GM12892 (cell line): ENCODE data around the gene PLEKHG5.

ENCODE experiments used
- DNase-seq: peaks from one replicate; pipeline ENCODE4 v3.0.0; 2011; ENCODE audit not compliant: insufficient read length
- FAIRE-seq: peaks from 2 replicates; lab custom pipeline; 2011; peaks lifted over from hg19 to GRCh38; lab: Jason Lieb, UNC
- POLR2A ChIP-seq: IDR thresholded peaks from 2 replicates; pipeline ENCODE4 v1.6.1; 2011; ENCODE audit warnings: low read depth, low read length, control low read depth
- POLR2AphosphoS5 ChIP-seq: IDR thresholded peaks from 2 replicates; pipeline ENCODE4 v1.6.1; 2011; ENCODE audit warnings: low read depth, low read length, control low read depth
- TAF1 ChIP-seq: IDR thresholded peaks from 2 replicates; pipeline ENCODE4 v1.6.1; 2011; ENCODE audit warnings: low read depth, mild to moderate bottlenecking, control low read depth, low read length, borderline replicate concordance

PLEKHG5 gene

GRCh38 chr1:6471086-6471969, 20.1 kb downstream of the PLEKHG5 start:
- TF ChIP-seq POLR2AphosphoS5 (no peak), TAF1 (no peak), POLR2A (no peak)
- no peak for FAIRE-seq
- DNase-seq, result no peak

GRCh38 chr1:6470132-6471085, 21.1 kb downstream of the PLEKHG5 start:
- TF ChIP-seq POLR2A (no peak), TAF1 (no peak), POLR2AphosphoS5 (no peak)
- FAIRE-seq (no peak), DNase-seq (no peak)

GRCh38 chr1:6468729-6469461, 22.6 kb downstream of the PLEKHG5 start:
- TF ChIP-seq TAF1, result no peak
- TF ChIP-seq POLR2A, result no peak
- TF ChIP-seq POLR2AphosphoS5, result no peak
- no peak for DNase-seq
- no peak for FAIRE-seq

GRCh38 chr1:6467744-6468688, 23.5 kb downstream of the PLEKHG5 start:
- no peak for TF ChIP-seq POLR2AphosphoS5
- no peak for TF ChIP-seq TAF1
- no peak for TF ChIP-seq POLR2A
- DNase-seq (no peak), FAIRE-seq (no peak)

- no peak for TF ChIP-seq POLR2A
- no peak for TF ChIP-seq POLR2AphosphoS5
- no peak for TF ChIP-seq TAF1
- no peak for FAIRE-seq
- no peak for DNase-seq
Measured at GRCh38 chr1:6467224-6467623, 24.2 kb downstream of the PLEKHG5 start.

- no peak for TF ChIP-seq TAF1
- TF ChIP-seq POLR2A, result no peak
- TF ChIP-seq POLR2AphosphoS5, result no peak
- FAIRE-seq, result no peak
- no peak for DNase-seq
Measured at GRCh38 chr1:6466751-6467150, 24.7 kb downstream of the PLEKHG5 start.

- DNase-seq (no peak), FAIRE-seq (no peak)
- TF ChIP-seq POLR2A (no peak), TAF1 (no peak), POLR2AphosphoS5 (no peak)
Measured at GRCh38 chr1:6466023-6466422, 25.4 kb downstream of the PLEKHG5 start, which contains the start of gene TNFRSF25. TSS of gene TNFRSF25 (minus strand) at chr1:6466173. CDS start at chr1:6466107, 66 bp downstream.

GRCh38 chr1:6465461-6466005, 25.9 kb downstream of the PLEKHG5 start:
- DNase-seq (no peak), FAIRE-seq (no peak)
- TF ChIP-seq TAF1 (no peak), POLR2A (no peak), POLR2AphosphoS5 (no peak)

- TF ChIP-seq TAF1 (no peak), POLR2A (no peak), POLR2AphosphoS5 (no peak)
- DNase-seq, result no peak
- no peak for FAIRE-seq
Measured at GRCh38 chr1:6464915-6465314, 26.6 kb downstream of the PLEKHG5 start.
